SK-N-SH treated with all-trans-retinoic acid at 6 μM for 48 hours (cell line): Measurements from ENCODE around the gene LAPTM4A.

Experiments used
- PPARA ChIP-seq: fragments of 250-450 bp; sonication (Bioruptor Pico); IDR thresholded peaks from 2 replicates; pipeline ENCODE4 v1.5.0; 2020; ENCODE audit warnings: mild to moderate bottlenecking, borderline replicate concordance
- TF ChIP-seq, protein P1 (sequence below): fragments of 250-450 bp; sonication (Bioruptor Pico); IDR thresholded peaks from 2 replicates; pipeline ENCODE4 v1.5.1; 2021; ENCODE audit warnings: mild to moderate bottlenecking, moderate library complexity
- TF ChIP-seq, protein P2 (sequence below): fragments of 250-450 bp; sonication (Bioruptor Pico); IDR thresholded peaks from 2 replicates; pipeline ENCODE4 v1.8.0; 2020; ENCODE audit warnings: mild to moderate bottlenecking, moderate library complexity, borderline replicate concordance
- TF ChIP-seq, protein P3 (sequence below): fragments of 250-450 bp; sonication (Bioruptor Pico); IDR thresholded peaks from 2 replicates; pipeline ENCODE4 v1.5.0; 2020; ENCODE audit warnings: mild to moderate bottlenecking, moderate library complexity

DNA sequence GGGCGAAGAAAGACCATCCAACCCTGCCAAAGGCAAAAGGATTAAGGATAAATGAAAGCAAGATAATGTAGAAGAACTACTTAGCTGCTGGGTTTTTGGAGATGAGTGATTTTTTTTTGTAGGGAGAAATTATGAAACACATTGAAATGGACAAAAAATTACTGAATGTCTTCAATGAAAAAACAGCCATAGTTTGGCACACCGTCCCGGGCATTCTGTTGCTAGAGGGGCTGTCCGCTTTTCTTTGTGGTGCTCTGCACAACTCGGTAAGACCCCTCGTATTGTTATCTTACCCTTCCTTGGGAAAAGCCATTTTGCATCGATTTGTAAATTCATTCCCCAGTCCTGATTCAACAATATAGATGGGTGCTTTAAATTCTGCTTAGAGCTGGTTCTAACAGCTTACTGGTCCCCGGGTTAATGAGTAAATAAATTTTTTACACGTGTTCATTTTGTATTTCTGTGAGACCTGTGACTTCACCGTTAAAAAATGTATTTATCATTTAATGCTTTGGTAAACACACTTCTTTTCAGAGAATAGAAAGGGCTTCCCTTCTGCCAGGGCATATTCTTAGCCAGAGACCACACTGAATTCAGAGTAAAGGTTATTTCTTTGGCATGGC, 912 bp upstream of the LAPTM4A start:
- TF ChIP-seq, protein P1, sequence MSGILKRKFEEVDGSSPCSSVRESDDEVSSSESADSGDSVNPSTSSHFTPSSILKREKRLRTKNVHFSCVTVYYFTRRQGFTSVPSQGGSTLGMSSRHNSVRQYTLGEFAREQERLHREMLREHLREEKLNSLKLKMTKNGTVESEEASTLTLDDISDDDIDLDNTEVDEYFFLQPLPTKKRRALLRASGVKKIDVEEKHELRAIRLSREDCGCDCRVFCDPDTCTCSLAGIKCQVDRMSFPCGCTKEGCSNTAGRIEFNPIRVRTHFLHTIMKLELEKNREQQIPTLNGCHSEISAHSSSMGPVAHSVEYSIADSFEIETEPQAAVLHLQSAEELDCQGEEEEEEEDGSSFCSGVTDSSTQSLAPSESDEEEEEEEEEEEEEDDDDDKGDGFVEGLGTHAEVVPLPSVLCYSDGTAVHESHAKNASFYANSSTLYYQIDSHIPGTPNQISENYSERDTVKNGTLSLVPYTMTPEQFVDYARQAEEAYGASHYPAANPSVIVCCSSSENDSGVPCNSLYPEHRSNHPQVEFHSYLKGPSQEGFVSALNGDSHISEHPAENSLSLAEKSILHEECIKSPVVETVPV (CRISPR knock-in tag), result no peak
- no peak for TF ChIP-seq PPARA (CRISPR knock-in tag)
- TF ChIP-seq, protein P2, sequence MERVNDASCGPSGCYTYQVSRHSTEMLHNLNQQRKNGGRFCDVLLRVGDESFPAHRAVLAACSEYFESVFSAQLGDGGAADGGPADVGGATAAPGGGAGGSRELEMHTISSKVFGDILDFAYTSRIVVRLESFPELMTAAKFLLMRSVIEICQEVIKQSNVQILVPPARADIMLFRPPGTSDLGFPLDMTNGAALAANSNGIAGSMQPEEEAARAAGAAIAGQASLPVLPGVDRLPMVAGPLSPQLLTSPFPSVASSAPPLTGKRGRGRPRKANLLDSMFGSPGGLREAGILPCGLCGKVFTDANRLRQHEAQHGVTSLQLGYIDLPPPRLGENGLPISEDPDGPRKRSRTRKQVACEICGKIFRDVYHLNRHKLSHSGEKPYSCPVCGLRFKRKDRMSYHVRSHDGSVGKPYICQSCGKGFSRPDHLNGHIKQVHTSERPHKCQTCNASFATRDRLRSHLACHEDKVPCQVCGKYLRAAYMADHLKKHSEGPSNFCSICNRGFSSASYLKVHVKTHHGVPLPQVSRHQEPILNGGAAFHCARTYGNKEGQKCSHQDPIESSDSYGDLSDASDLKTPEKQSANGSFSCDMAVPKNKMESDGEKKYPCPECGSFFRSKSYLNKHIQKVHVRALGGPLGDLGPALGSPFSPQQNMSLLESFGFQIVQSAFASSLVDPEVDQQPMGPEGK (CRISPR knock-in tag), result no peak
- TF ChIP-seq, protein P3, sequence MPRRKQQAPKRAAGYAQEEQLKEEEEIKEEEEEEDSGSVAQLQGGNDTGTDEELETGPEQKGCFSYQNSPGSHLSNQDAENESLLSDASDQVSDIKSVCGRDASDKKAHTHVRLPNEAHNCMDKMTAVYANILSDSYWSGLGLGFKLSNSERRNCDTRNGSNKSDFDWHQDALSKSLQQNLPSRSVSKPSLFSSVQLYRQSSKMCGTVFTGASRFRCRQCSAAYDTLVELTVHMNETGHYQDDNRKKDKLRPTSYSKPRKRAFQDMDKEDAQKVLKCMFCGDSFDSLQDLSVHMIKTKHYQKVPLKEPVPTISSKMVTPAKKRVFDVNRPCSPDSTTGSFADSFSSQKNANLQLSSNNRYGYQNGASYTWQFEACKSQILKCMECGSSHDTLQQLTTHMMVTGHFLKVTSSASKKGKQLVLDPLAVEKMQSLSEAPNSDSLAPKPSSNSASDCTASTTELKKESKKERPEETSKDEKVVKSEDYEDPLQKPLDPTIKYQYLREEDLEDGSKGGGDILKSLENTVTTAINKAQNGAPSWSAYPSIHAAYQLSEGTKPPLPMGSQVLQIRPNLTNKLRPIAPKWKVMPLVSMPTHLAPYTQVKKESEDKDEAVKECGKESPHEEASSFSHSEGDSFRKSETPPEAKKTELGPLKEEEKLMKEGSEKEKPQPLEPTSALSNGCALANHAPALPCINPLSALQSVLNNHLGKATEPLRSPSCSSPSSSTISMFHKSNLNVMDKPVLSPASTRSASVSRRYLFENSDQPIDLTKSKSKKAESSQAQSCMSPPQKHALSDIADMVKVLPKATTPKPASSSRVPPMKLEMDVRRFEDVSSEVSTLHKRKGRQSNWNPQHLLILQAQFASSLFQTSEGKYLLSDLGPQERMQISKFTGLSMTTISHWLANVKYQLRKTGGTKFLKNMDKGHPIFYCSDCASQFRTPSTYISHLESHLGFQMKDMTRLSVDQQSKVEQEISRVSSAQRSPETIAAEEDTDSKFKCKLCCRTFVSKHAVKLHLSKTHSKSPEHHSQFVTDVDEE (CRISPR knock-in tag), result no peak
